ENCODE results near the gene KDM2A.

The KDM2A gene

GRCh38 chr11:67281552-67282150 lies 162.6 kb downstream of the KDM2A start:
- no peak for DNase-seq (ENCODE audit: insufficient read length, low spot score)
- FAIRE-seq: no peak

- FAIRE-seq: no peak
- no peak for DNase-seq (ENCODE audit: insufficient read length, low spot score)
These were observed 163.3 kb downstream of the KDM2A start for GRCh38 chr11:67282155-67282875.

- no peak for FAIRE-seq
- DNase-seq (ENCODE audit: insufficient read length, low spot score): no peak
These were observed 163.9 kb downstream of the KDM2A start for GRCh38 chr11:67282876-67283371.

GRCh38 chr11:67283481-67283963 lies 164.5 kb downstream of the KDM2A start:
- FAIRE-seq: no peak
- DNase-seq (ENCODE audit: insufficient read length, low spot score): no peak

- no peak for DNase-seq (ENCODE audit: insufficient read length, low spot score)
- no peak for FAIRE-seq
These were observed 165.9 kb downstream of the KDM2A start for GRCh38 chr11:67284811-67285540.

- DNase-seq (ENCODE audit: insufficient read length, low spot score): no peak
These were observed 166.8 kb downstream of the KDM2A start for GRCh38 chr11:67285541-67286498.

GRCh38 chr11:67286621-67287333 lies 167.7 kb downstream of the KDM2A start:
- peak; percentile 88 for FAIRE-seq

More at GRCh38 chr11:67285541-67286498, 166.8 kb downstream of the KDM2A start:
- FAIRE-seq: peak; percentile 58

GRCh38 chr11:67287355-67288197 lies 168.5 kb downstream of the KDM2A start:
- DNase-seq (ENCODE audit: insufficient read length, low spot score) (no peak), FAIRE-seq (no peak)

More at GRCh38 chr11:67286621-67287333, 167.7 kb downstream of the KDM2A start:
- no peak for DNase-seq (ENCODE audit: insufficient read length, low spot score)

GRCh38 chr11:67288198-67288451 lies 169.1 kb downstream of the KDM2A start:
- FAIRE-seq (no peak), DNase-seq (ENCODE audit: insufficient read length, low spot score) (no peak)

GRCh38 chr11:67288452-67289225 lies 169.6 kb downstream of the KDM2A start:
- peak; percentile 99 for DNase-seq (ENCODE audit: insufficient read length, low spot score)
- FAIRE-seq: peak; percentile 99

- FAIRE-seq (no peak), DNase-seq (ENCODE audit: insufficient read length, low spot score) (no peak)
These were observed 170.2 kb downstream of the KDM2A start, which contains the start of gene ANKRD13D for GRCh38 chr11:67289226-67289650. Gene ANKRD13D (plus strand): TSS chr11:67289303. CDS start chr11:67289461, 158 bp downstream.

- FAIRE-seq: no peak
These were observed 170.8 kb downstream of the KDM2A start for GRCh38 chr11:67289651-67290479.

GRCh38 chr11:67290801-67291200 lies 171.7 kb downstream of the KDM2A start:
- DNase-seq (ENCODE audit: insufficient read length, low spot score): no peak
- no peak for FAIRE-seq

More at GRCh38 chr11:67289651-67290479, 170.8 kb downstream of the KDM2A start:
- DNase-seq (ENCODE audit: insufficient read length, low spot score): no peak

- DNase-seq (ENCODE audit: insufficient read length, low spot score): no peak
- FAIRE-seq: no peak
These were observed 172.7 kb downstream of the KDM2A start for GRCh38 chr11:67291481-67292381.

GRCh38 chr11:67292671-67293070 lies 173.6 kb downstream of the KDM2A start:
- no peak for FAIRE-seq
- no peak for DNase-seq (ENCODE audit: insufficient read length, low spot score)

- DNase-seq (ENCODE audit: insufficient read length, low spot score): no peak
- no peak for FAIRE-seq
These were observed 174.0 kb downstream of the KDM2A start for GRCh38 chr11:67293090-67293489.

All from HTR-8/SVneo (cell line).